ENCODE results near the gene GIMAP7.
"Not testable (repeated sequence)": the region's sequence is repeated elsewhere in the genome, so short reads cannot be mapped to it uniquely, and the experiment has no call there.

- TF ChIP-seq POLR2A (IDR thresholded peaks at IDR 0.05; ENCODE audit: low read depth, low read length); POLR2AphosphoS5 (IDR thresholded peaks at IDR 0.05; ENCODE audit: low read depth, low read length); TAF1 (IDR thresholded peaks at IDR 0.05; ENCODE audit: borderline replicate concordance, low read depth, low read length): not testable (repeated sequence)
Observed at GRCh38 chr7:150483514-150483913, 31.2 kb upstream of the GIMAP7 start.

Data from GM12892 (cell line).